Astrocyte (in vitro differentiated cells and primary cell): ENCODE data around the gene SMIM7. TPM values are rescaled to one million over a fixed set of nuclear protein-coding genes. Genes with fewer than 3 reads are reported as not detected.

Experiments
- DNase-seq: peaks from one replicate; pipeline ENCODE4 v3.0.0-alpha.2; 2010; ENCODE audit warnings: low read depth
- FAIRE-seq: peaks from 2 replicates; lab custom pipeline; 2011; peaks lifted over from hg19 to GRCh38; lab: Jason Lieb, UNC
- H2AFZ ChIP-seq: 2 replicates; pipeline ENCODE4 v1.6.0; 2012; ENCODE audit warnings: low read depth, low read length, inconsistent platforms
- H3K27ac ChIP-seq: 2 replicates; pipeline ENCODE4 v1.5.1; 2011; ENCODE audit warnings: low read depth, low read length, inconsistent platforms
- H3K27me3 ChIP-seq: 2 replicates; pipeline ENCODE4 v1.6.0; 2011; ENCODE audit warnings: low read length, inconsistent platforms; ENCODE audit not compliant: insufficient read depth
- H3K36me3 ChIP-seq: 2 replicates; pipeline ENCODE4 v1.5.1; 2011; ENCODE audit warnings: low read length, inconsistent platforms; ENCODE audit not compliant: insufficient read depth
- H3K4me1 ChIP-seq: 2 replicates; pipeline ENCODE4 v1.5.1; 2011; ENCODE audit warnings: low read length, inconsistent platforms; ENCODE audit not compliant: insufficient read depth
- H3K4me2 ChIP-seq: 2 replicates; pipeline ENCODE4 v1.6.0; 2012; ENCODE audit warnings: low read length, inconsistent platforms
- H3K4me3 ChIP-seq: 2 replicates; pipeline ENCODE4 v1.5.1; 2011; ENCODE audit warnings: low read depth, mild to moderate bottlenecking, low read length, inconsistent platforms; ENCODE audit not compliant: insufficient read depth
- H3K79me2 ChIP-seq: 2 replicates; pipeline ENCODE4 v1.6.0; 2012; ENCODE audit warnings: mild to moderate bottlenecking, low read length, inconsistent platforms; ENCODE audit not compliant: insufficient read depth
- H3K9ac ChIP-seq: 2 replicates; pipeline ENCODE4 v1.6.0; 2012; ENCODE audit warnings: mild to moderate bottlenecking, low read length, inconsistent platforms
- H3K9me3 ChIP-seq: 2 replicates; pipeline ENCODE4 v1.5.1; 2012; ENCODE audit warnings: low read depth, mild to moderate bottlenecking, low read length, inconsistent platforms; ENCODE audit not compliant: insufficient read depth
- H4K20me1 ChIP-seq: 2 replicates; pipeline ENCODE4 v1.6.0; 2012; ENCODE audit warnings: low read length, inconsistent platforms; ENCODE audit not compliant: insufficient read depth
- H3K27ac Mint-ChIP-seq: one replicate; pipeline ENCODE4 v1.8.0; 2021; ENCODE audit warnings: mild to moderate bottlenecking, mixed read lengths; ENCODE audit not compliant: unreplicated experiment
- H3K27me3 Mint-ChIP-seq: one replicate; pipeline ENCODE4 v1.8.0; 2021; ENCODE audit warnings: low read depth, mixed read lengths; ENCODE audit not compliant: unreplicated experiment
- H3K36me3 Mint-ChIP-seq: one replicate; pipeline ENCODE4 v1.8.0; 2021; ENCODE audit warnings: low read depth, mixed read lengths; ENCODE audit not compliant: unreplicated experiment
- H3K4me1 Mint-ChIP-seq: one replicate; pipeline ENCODE4 v1.8.0; 2021; ENCODE audit warnings: low read depth, mixed read lengths; ENCODE audit not compliant: unreplicated experiment
- H3K4me3 Mint-ChIP-seq: one replicate; pipeline ENCODE4 v1.8.0; 2021; ENCODE audit warnings: mild to moderate bottlenecking, moderate library complexity, mixed read lengths; ENCODE audit not compliant: unreplicated experiment
- H3K9me3 Mint-ChIP-seq: one replicate; pipeline ENCODE4 v1.8.0; 2021; ENCODE audit warnings: mild to moderate bottlenecking, mixed read lengths; ENCODE audit not compliant: unreplicated experiment
- CTCF ChIP-seq: IDR thresholded peaks from 2 replicates; pipeline ENCODE4 v1.5.1; 2011; ENCODE audit warnings: low read depth, mild to moderate bottlenecking, inconsistent platforms, low read length, moderate library complexity; ENCODE audit not compliant: insufficient read depth
- EZH2 ChIP-seq: IDR thresholded peaks from 2 replicates; pipeline ENCODE4 v1.6.1; 2012; ENCODE audit warnings: mild to moderate bottlenecking, low read length, inconsistent platforms; ENCODE audit not compliant: insufficient read depth
- total RNA-seq: library from RNA; stranded (reverse); gene quantifications from 2 replicates; pipeline ENCODE4 v1.2.1, GENCODE V29; 2021

SMIM7 gene
- total RNA-seq, 1 donor from 2014 or later = 45.3 TPM

DNA sequence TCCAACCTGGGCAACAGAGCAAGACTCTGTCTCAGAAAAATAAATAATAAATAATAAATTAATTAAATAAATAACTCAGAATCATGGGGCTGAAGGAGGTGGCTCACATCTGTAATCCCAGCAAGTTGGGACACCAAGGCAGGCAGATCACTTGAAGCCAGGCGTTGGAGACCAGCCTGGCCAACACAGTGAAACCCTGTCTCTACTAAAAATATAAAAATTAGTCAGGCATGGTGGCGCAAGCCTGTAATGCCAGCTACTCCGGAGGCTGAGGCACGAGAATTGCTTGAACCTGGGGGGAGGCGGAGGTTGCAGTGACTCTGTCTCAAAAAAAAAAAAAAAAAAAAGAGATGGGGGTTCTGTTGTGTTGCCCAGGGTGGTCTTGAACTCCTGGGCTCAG lies 8.2 kb upstream of the SMIM7 start:
- no peaks in the 10 kb centered on the region for H3K27me3 ChIP-seq
- no peak overlapping the region for H3K4me2 ChIP-seq
- H3K4me3 Mint-ChIP-seq = no peak overlapping the region
- H3K4me1 Mint-ChIP-seq = no peaks in the 10 kb centered on the region
- H3K79me2 ChIP-seq = no peaks in the 10 kb centered on the region
- H4K20me1 ChIP-seq = no peaks in the 10 kb centered on the region
- no peak overlapping the region for H3K9ac ChIP-seq
- H3K9me3 Mint-ChIP-seq = no peaks in the 10 kb centered on the region
- H3K27ac Mint-ChIP-seq = no peak overlapping the region
- DNase-seq = no peak
- TF ChIP-seq EZH2 (no peak), CTCF (no peak)
- no peaks in the 10 kb centered on the region for H3K27me3 Mint-ChIP-seq
- FAIRE-seq = no peak
- no peaks in the 10 kb centered on the region for H3K36me3 Mint-ChIP-seq
- no peak overlapping the region for H3K4me3 ChIP-seq
- no peak overlapping the region for H3K27ac ChIP-seq
- H3K9me3 ChIP-seq = no peaks in the 10 kb centered on the region
- no peaks in the 10 kb centered on the region for H3K4me1 ChIP-seq
- H2AFZ ChIP-seq = no peak overlapping the region
- H3K36me3 ChIP-seq = no peaks in the 10 kb centered on the region

DNA sequence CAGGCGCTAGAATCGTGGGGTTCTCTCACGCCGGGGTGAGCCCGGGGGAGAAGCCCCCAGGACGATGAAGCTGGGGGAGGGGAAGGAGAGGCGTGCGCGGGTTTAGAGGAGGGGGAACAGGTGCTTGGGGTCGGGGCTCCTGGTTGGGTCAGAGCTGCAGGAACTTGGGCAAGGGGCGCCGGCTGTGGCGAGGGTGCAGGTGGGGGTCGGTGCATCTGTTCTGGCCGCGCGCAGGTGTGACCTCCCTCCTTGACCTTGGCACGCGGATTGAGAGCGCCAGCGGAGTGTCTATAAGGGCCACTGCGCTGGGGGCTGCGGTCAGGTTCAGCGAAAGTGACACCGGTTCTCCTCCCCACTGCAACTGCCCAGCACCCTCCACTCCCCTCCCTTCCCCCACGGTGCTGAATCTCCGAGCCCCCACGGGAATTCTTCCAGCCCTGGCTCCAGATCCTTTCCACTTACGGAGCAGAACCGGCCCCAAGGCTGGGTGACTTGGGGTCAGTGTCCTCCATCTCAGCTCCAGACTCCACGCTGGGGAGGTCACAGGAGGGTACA lies 1.6 kb upstream of the SMIM7 start:
- H2AFZ ChIP-seq = peak overlapping the region; percentile 75
- H3K4me3 ChIP-seq = peak overlapping the region; percentile 82

More for the DNA sequence above, 1.6 kb upstream of the SMIM7 start:
- Histone ChIP-seq H3K27me3 (no peaks in the 10 kb centered on the region), H3K4me2 (peak overlapping the region; percentile 100), H3K79me2 (peaks cover 30% of the 10 kb centered on the region), H3K4me1 (peaks cover 17% of the 10 kb centered on the region), H3K9ac (peak overlapping the region; percentile 43), H4K20me1 (peaks cover 31% of the 10 kb centered on the region), H3K9me3 (no peaks in the 10 kb centered on the region), H3K36me3 (peaks cover 10% of the 10 kb centered on the region), H3K27ac (no peak overlapping the region)
- peaks cover 8% of the 10 kb centered on the region for H3K36me3 Mint-ChIP-seq
- TF ChIP-seq EZH2 (no peak), CTCF (no peak)
- no peaks in the 10 kb centered on the region for H3K9me3 Mint-ChIP-seq
- FAIRE-seq (no peak), DNase-seq (no peak)
- H3K27ac Mint-ChIP-seq = peak overlapping the region; percentile 62
- H3K4me3 Mint-ChIP-seq = peak overlapping the region; percentile 81
- no peaks in the 10 kb centered on the region for H3K27me3 Mint-ChIP-seq
- peaks cover 8% of the 10 kb centered on the region for H3K4me1 Mint-ChIP-seq
